GM12875 (cell line): Measurements from ENCODE around the gene COL16A1.

ENCODE experiments used
- H3K4me3 ChIP-seq: one replicate; pipeline ENCODE4 v1.5.1; 2011; ENCODE audit warnings: low read depth, low read length, control low read depth
- TF ChIP-seq, protein P1 (sequence below): IDR thresholded peaks from 2 replicates; pipeline ENCODE4 v1.5.1; 2011; ENCODE audit warnings: low read depth, mild to moderate bottlenecking, control low read depth, inconsistent platforms, low read length, moderate library complexity, borderline replicate concordance; ENCODE audit not compliant: insufficient read depth

Gene COL16A1

DNA sequence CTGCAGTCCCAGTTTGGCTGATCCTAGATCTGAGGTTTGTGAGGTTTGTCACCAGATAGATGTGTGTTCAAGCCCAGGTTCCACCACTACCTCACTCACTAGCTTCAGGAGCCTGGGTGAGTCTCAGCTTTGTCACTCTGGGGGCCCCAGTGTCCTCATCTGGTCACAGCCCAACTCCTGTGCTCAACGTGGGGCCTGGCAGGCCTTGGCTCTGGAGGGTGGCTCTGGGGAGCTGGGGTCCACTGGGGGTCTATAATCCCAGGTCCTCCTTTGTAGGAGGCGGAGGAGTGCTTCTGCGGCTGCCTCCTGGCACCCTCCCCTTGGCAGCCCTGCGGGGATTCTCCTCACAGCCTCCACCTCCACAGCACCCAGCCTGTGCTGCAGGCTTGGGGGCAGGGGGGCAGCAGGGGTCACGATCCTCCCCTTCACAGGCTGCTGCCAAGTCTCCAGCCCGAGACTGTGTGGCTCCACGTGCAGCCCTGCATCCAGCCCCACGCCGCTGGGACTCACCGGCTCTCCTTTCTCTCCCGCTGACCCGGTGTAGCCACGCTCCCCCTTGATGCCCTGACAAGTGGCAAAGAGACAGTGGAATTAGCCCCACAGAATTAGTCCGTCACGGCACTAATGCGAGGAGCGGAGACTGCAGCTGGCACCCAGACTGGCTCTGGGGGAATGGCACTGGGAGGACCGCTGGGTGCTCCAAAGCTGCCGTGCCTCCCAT lies 36.6 kb downstream of the COL16A1 start:
- H3K4me3 ChIP-seq = no peak overlapping the region
- TF ChIP-seq, protein P1, sequence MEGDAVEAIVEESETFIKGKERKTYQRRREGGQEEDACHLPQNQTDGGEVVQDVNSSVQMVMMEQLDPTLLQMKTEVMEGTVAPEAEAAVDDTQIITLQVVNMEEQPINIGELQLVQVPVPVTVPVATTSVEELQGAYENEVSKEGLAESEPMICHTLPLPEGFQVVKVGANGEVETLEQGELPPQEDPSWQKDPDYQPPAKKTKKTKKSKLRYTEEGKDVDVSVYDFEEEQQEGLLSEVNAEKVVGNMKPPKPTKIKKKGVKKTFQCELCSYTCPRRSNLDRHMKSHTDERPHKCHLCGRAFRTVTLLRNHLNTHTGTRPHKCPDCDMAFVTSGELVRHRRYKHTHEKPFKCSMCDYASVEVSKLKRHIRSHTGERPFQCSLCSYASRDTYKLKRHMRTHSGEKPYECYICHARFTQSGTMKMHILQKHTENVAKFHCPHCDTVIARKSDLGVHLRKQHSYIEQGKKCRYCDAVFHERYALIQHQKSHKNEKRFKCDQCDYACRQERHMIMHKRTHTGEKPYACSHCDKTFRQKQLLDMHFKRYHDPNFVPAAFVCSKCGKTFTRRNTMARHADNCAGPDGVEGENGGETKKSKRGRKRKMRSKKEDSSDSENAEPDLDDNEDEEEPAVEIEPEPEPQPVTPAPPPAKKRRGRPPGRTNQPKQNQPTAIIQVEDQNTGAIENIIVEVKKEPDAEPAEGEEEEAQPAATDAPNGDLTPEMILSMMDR = no peak

DNA sequence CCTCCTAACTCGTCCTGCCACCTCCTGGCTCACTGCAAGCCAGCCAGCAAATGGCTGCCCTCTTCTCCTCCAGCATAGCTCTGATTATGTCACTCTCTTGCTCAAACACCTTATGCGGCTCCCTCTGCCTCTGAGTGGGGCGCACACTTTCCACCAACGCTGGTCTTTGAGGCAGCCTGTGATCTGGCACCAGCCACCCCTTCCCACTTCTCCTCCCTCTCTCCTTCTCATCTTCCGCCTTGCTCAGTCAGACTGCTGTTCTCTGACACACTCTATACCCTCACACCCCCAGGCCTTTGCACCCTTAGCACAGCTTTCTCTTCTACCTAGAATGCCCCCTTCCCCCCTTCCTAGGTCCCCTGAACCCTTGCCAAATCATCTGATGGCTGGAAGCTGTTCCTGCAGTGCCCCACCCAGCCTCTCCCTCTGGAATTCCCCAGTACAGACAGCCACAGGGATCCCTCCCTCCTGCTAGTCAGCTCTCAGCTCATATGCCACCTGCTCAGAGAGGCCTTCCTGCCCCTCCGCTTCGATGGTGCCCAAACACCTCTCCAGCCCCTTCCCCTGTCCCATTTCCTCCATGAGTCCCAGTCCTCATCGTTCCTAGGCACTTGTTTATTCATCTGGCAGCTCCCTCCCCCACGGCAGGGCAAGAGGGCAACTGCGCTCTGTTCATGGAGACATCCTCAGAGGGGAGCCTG lies 37.4 kb downstream of the COL16A1 start:
- no peak overlapping the region for H3K4me3 ChIP-seq
- TF ChIP-seq, protein P1 = no peak

DNA sequence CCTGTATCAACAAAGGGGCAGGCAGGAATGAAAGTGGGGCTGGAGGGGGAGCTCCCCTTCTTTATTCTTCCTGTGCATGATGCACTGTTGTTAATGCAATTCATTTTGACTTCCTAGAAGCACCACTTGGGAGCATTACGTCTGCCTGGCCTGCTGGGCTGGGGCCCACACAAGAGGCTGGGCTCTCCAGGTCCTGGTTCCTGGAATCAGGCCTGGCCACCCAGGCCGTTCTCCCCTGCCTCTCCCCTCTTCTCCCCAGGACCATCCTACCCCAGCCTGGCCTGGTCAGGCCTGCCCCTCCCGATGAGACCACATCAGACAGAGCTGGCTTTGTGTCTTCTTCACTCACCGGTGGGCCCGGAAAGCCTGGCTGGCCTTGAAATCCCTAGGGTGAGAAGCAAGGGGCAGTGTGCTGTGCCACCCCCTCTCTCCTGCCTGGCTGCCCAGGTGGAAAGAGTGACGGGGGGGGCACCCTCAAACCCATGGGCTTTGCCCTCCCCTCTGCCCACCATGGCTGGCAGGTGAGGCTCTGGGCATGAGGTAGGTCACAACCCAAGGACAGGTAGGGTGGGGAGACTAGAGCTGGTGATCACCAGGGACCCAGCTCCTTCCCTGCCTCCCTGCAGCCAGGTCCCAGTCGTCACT lies 38.5 kb downstream of the COL16A1 start:
- TF ChIP-seq, protein P1 = no peak
- H3K4me3 ChIP-seq = no peak overlapping the region

DNA sequence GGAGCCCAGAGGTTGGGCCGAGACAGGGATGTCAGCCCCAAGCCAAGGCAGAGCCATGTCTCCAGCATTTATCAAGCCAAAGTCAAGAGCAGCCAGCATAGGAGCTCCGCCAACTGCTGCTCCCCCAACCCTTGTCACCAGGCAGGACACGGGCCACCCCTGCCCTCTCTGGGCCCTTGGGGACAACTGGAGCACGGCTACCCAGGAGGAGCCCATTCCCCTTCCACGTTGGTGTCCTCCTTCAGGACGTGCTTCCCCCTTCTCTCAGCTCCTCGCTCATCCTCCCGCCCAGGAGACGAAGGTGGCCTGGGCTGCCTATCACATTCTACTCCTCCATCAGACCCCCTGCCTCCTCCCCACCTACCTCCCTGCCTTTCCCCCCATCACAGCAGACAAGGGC lies 39.3 kb downstream of the COL16A1 start:
- TF ChIP-seq, protein P1 = no peak

DNA sequence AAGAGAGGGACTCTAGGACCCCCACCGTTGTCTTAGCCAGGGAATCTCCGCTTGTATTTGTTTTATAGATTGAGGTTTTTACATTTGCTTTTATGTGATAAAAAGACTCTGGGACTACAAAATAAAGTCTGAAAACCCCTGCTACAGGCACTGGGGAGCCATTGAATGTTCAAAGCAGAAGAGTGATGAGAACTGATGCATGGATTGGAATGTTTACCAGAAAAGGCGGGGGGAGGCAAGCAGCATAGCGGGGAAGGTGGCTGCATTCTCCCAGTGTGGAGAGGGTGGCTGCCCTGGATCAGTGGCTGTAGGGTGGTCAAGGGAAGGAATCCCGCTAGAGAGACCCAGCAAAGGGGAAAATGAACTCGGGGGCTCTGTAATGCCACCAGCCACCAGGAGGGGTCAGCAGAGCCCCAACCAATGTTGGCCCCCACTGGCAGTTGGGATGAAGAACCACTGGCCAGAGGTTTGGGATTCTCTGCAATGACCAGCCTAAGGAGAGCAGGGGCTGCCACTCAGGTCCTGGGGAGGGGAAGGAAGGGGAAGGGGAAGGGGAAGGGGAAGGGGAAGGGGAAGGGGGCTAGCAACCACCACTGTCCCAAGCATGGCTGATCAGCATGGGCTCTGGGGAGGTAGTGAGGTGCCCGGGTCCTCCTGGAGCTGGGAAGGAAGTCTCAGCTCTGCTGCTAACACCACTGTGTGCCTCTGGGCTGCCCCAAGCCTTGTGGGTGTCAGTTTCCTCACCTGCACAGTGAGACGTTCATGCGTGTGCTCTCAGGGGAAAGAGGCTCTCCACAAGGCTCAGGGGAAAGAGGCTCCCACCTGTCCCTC lies 40.0 kb downstream of the COL16A1 start:
- TF ChIP-seq, protein P1 = peak; percentile 94
- no peak overlapping the region for H3K4me3 ChIP-seq

More for the DNA sequence above, 39.3 kb downstream of the COL16A1 start:
- no peak overlapping the region for H3K4me3 ChIP-seq

DNA sequence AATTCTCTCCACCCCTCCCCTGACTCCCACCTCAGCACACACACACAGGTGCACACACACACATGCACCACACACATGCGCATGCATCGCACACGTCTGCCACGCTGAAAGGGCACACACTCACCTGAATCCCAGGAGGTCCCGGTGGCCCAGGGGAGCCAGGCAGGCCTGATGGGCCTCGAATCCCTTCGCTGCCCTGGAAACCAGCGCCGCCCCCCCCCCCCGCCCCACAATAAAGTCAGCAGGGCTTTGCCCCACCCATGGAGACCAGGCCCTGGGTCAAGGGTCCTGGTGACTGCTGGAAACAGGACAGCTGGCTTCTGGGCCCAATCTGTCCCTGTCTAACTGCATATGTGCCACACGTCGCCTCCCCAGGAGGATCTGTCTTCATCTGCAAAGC lies 41.4 kb downstream of the COL16A1 start:
- TF ChIP-seq, protein P1 = no peak
- no peak overlapping the region for H3K4me3 ChIP-seq
